NT2/D1 (cell line): ENCODE data around the gene SMIM24.

Experiments used
- DNase-seq: peaks from one replicate; pipeline ENCODE4 v3.0.0-alpha.2; 2011; ENCODE audit warnings: low read depth, low spot score
- H3K27me3 ChIP-seq: 2 replicates; pipeline ENCODE4 v1.6.0; 2011; ENCODE audit warnings: mild to moderate bottlenecking; ENCODE audit not compliant: insufficient read length, insufficient read depth
- H3K36me3 ChIP-seq: 2 replicates; pipeline ENCODE4 v1.6.1; 2011; ENCODE audit warnings: mild to moderate bottlenecking, low read length, mixed read lengths; ENCODE audit not compliant: insufficient read depth, insufficient read length
- H3K4me1 ChIP-seq: 2 replicates; pipeline ENCODE4 v1.5.1; 2011; ENCODE audit not compliant: insufficient read depth, insufficient read length
- H3K4me3 ChIP-seq: 2 replicates; pipeline ENCODE4 v1.5.1; 2011; ENCODE audit warnings: low read depth; ENCODE audit not compliant: insufficient read length
- H3K9ac ChIP-seq: 2 replicates; pipeline ENCODE4 v1.6.0; 2011; ENCODE audit warnings: low read depth; ENCODE audit not compliant: insufficient read length
- H3K9me3 ChIP-seq: 2 replicates; pipeline ENCODE4 v1.5.1; 2011; ENCODE audit warnings: mild to moderate bottlenecking, low read length; ENCODE audit not compliant: insufficient read depth
- SUZ12 ChIP-seq: IDR thresholded peaks from 2 replicates; pipeline ENCODE4 v1.6.1; 2011; ENCODE audit not compliant: insufficient read length, insufficient read depth; ENCODE audit errors: extremely low read depth
- YY1 ChIP-seq: IDR thresholded peaks from 2 replicates; pipeline ENCODE4 v1.6.1; 2011; ENCODE audit not compliant: insufficient read length, insufficient read depth
- ZNF274 ChIP-seq: IDR thresholded peaks from 2 replicates; pipeline ENCODE4 v1.6.1; 2011; ENCODE audit warnings: mild to moderate bottlenecking, low read depth, low read length

The SMIM24 gene

GRCh38 chr19:3474010-3474409 is 6.3 kb downstream of the SMIM24 start:
- H3K9ac ChIP-seq: no peak overlapping the region
- TF ChIP-seq ZNF274: no peak
- no peak for TF ChIP-seq YY1
- TF ChIP-seq SUZ12: no peak
- H3K4me1 ChIP-seq: peaks cover 9% of the 10 kb centered on the region
- no peak for DNase-seq
- no peak overlapping the region for H3K4me3 ChIP-seq
- H3K36me3 ChIP-seq: no peaks in the 10 kb centered on the region
- peaks cover 27% of the 10 kb centered on the region for H3K27me3 ChIP-seq
- H3K9me3 ChIP-seq: no peaks in the 10 kb centered on the region

- Histone ChIP-seq H3K4me1 (peaks cover 9% of the 10 kb centered on the region), H3K36me3 (no peaks in the 10 kb centered on the region), H3K27me3 (peaks cover 24% of the 10 kb centered on the region), H3K9me3 (peaks cover 12% of the 10 kb centered on the region; the same call in 1 of the 2 replicates), H3K9ac (peak overlapping the region; percentile 63), H3K4me3 (no peak overlapping the region)
- no peak for DNase-seq
- no peak for TF ChIP-seq YY1
- TF ChIP-seq SUZ12: no peak
Measured at GRCh38 chr19:3471954-3472655, 8.2 kb downstream of the SMIM24 start.

GRCh38 chr19:3470500-3471128 is 9.7 kb downstream of the SMIM24 start:
- Histone ChIP-seq H3K36me3 (no peaks in the 10 kb centered on the region), H3K4me1 (peaks cover 10% of the 10 kb centered on the region), H3K27me3 (peaks cover 14% of the 10 kb centered on the region), H3K4me3 (no peak overlapping the region), H3K9ac (no peak overlapping the region), H3K9me3 (peaks cover 13% of the 10 kb centered on the region; the same call in 1 of the 2 replicates)
- TF ChIP-seq SUZ12 (no peak), YY1 (no peak), ZNF274 (no peak)
- DNase-seq: no peak

- H3K27me3 ChIP-seq: peaks cover 6% of the 10 kb centered on the region
- no peak for DNase-seq
- H3K4me1 ChIP-seq: peaks cover 13% of the 10 kb centered on the region
- no peak overlapping the region for H3K9ac ChIP-seq
- TF ChIP-seq ZNF274 (no peak), SUZ12 (no peak), YY1 (no peak)
- no peak overlapping the region for H3K4me3 ChIP-seq
- H3K36me3 ChIP-seq: no peaks in the 10 kb centered on the region
- H3K9me3 ChIP-seq: peaks cover 13% of the 10 kb centered on the region; the same call in 1 of the 2 replicates
Measured at GRCh38 chr19:3469638-3470499, 10.5 kb downstream of the SMIM24 start.

- Histone ChIP-seq H3K4me1 (peaks cover 13% of the 10 kb centered on the region), H3K9me3 (peaks cover 13% of the 10 kb centered on the region; the same call in 1 of the 2 replicates), H3K4me3 (no peak overlapping the region), H3K27me3 (no peaks in the 10 kb centered on the region), H3K9ac (no peak overlapping the region), H3K36me3 (no peaks in the 10 kb centered on the region)
- DNase-seq: no peak
- no peak for TF ChIP-seq SUZ12
- no peak for TF ChIP-seq ZNF274
- TF ChIP-seq YY1: no peak
Measured at GRCh38 chr19:3468211-3468610, 12.1 kb downstream of the SMIM24 start.

- H3K9me3 ChIP-seq: peaks cover 13% of the 10 kb centered on the region; the same call in 1 of the 2 replicates
- H3K4me1 ChIP-seq: peaks cover 13% of the 10 kb centered on the region
- H3K9ac ChIP-seq: no peak overlapping the region
- H3K36me3 ChIP-seq: peaks cover 3% of the 10 kb centered on the region
- no peaks in the 10 kb centered on the region for H3K27me3 ChIP-seq
- DNase-seq: no peak
- no peak overlapping the region for H3K4me3 ChIP-seq
- TF ChIP-seq YY1: no peak
- no peak for TF ChIP-seq ZNF274
- TF ChIP-seq SUZ12: no peak
Measured at GRCh38 chr19:3467437-3468198, 12.7 kb downstream of the SMIM24 start.
